HCT116 (cell line): ENCODE measurements around the gene FAR2. TPM values are rescaled to one million over a fixed set of nuclear protein-coding genes. Genes with fewer than 3 reads are reported as not detected.

Experiments
- ATAC-seq: fragments of 200-7000 bp; cut with Tn5 transposase; 2 replicates; pipeline ENCODE4 v1.9.1; 2020; ENCODE audit warnings: mild to moderate bottlenecking, moderate library complexity
- BruUV-seq: library from RNA; stranded (reverse); fragments of 400-500 nt; replicated peaks from 2 replicates; lab custom pipeline; 2021; lab: Mats Ljungman, UMichigan
- CTCF ChIA-PET: fragments of 300-600 bp; sonication (Branson Sonifier 250); formaldehyde crosslinking; loops from one replicate; lab custom pipeline; 2021; ENCODE audit warnings: antibody characterized with exemption; lab: Charles Lee
- POLR2A ChIA-PET: fragments of 300-600, 350-600 bp; sonication (Branson Sonifier 250); formaldehyde crosslinking; loops from one replicate; lab custom pipeline; 2021; ENCODE audit warnings: antibody characterized with exemption; lab: Charles Lee
- RAD21 ChIA-PET, 2 experiments: fragments of 300-600 bp; sonication (Branson Sonifier 250); formaldehyde crosslinking; loops; one replicate each; lab custom pipeline; 2023; ENCODE audit warnings: low total read pairs in 2 of 2; ENCODE audit not compliant: uncharacterized antibody in 2 of 2, unreplicated experiment in 2 of 2, low non-redundant PET in 1 of 2; lab: Charles Lee
- DNase-seq: peaks from one replicate; pipeline ENCODE4 v3.0.0-alpha.2; 2010; ENCODE audit warnings: low read depth, low spot score
- H2AFZ ChIP-seq: fragments of 200-600 bp; shearing (Covaris generic), sonication (generic); 2 replicates; pipeline ENCODE4 v1.6.1; 2017; ENCODE audit warnings: low read depth, mixed run types, mixed read lengths, antibody characterized with exemption, low read length; ENCODE audit not compliant: poor library complexity, severe bottlenecking
- H3K27ac ChIP-seq: 2 replicates; pipeline ENCODE4 v1.5.1; 2012; ENCODE audit warnings: low read depth, low read length
- H3K27me3 ChIP-seq: fragments of 200-600 bp; sonication (generic); 2 replicates; pipeline ENCODE4 v1.6.1; 2016; ENCODE audit warnings: mixed run types, low read length, mixed read lengths; ENCODE audit not compliant: insufficient read depth
- H3K36me3 ChIP-seq, 2 experiments: fragments of 200-500 bp in 1 of 2; fragments of 200-600 bp in 1 of 2; sonication (Bioruptor generic) in 1 of 2; sonication (generic) in 1 of 2; 2 replicates each; pipeline versions ENCODE4 v1.5.1 to v1.6.1; 2014 to 2016; ENCODE audit warnings: low read length in 2 of 2, inconsistent platforms in 1 of 2, mixed read lengths in 1 of 2, mixed run types in 1 of 2; ENCODE audit not compliant: insufficient read depth in 2 of 2, control insufficient read depth in 1 of 2
- H3K4me1 ChIP-seq, 2 experiments: fragments of 200-600 bp in 1 of 2; sonication (generic) in 1 of 2; 2 replicates each; pipeline versions ENCODE4 v1.5.1 to v1.6.1; 2012 to 2017; ENCODE audit warnings: low read length in 2 of 2, inconsistent platforms in 1 of 2, mild to moderate bottlenecking in 1 of 2, mixed read lengths in 1 of 2, mixed run types in 1 of 2, moderate library complexity in 1 of 2; ENCODE audit not compliant: insufficient read depth in 2 of 2, control insufficient read depth in 1 of 2
- H3K4me2 ChIP-seq: fragments of 200-600 bp; sonication (generic); 2 replicates; pipeline ENCODE4 v1.6.1; 2017; ENCODE audit warnings: mixed run types, low read length, mixed read lengths
- H3K4me3 ChIP-seq, 2 experiments: fragments of 200-600 bp in 1 of 2; sonication (generic) in 1 of 2; replicated peaks in 1 of 2; 2 replicates each; pipeline ENCODE4 v1.5.1; 2011 to 2016; ENCODE audit warnings: low read length in 2 of 2, control low read depth in 1 of 2, low read depth in 1 of 2, mild to moderate bottlenecking in 1 of 2, mixed read lengths in 1 of 2, mixed run types in 1 of 2
- H3K79me2 ChIP-seq: fragments of 200-600 bp; sonication (generic); 2 replicates; pipeline ENCODE4 v1.6.1; 2017; ENCODE audit warnings: mild to moderate bottlenecking, mixed run types, low read length, moderate library complexity, mixed read lengths; ENCODE audit not compliant: insufficient read depth
- H3K9ac ChIP-seq: fragments of 200-600 bp; sonication (generic); 2 replicates; pipeline ENCODE4 v1.6.1; 2016; ENCODE audit warnings: low read length, mixed read lengths
- H3K9me2 ChIP-seq: fragments of 200-600 bp; sonication (generic), shearing (Covaris generic); 2 replicates; pipeline ENCODE4 v1.6.1; 2017; ENCODE audit warnings: mixed run types, mild to moderate bottlenecking, moderate library complexity; ENCODE audit not compliant: insufficient read depth
- H3K9me3 ChIP-seq, 2 experiments: fragments of 200-500 bp in 1 of 2; fragments of 200-600 bp in 1 of 2; sonication (Bioruptor generic) in 1 of 2; sonication (generic) in 1 of 2; 2 replicates each; pipeline ENCODE4 v1.6.1; 2014 to 2017; ENCODE audit warnings: low read length in 2 of 2, mixed read lengths in 2 of 2, inconsistent platforms in 1 of 2, low read depth in 1 of 2, mild to moderate bottlenecking in 1 of 2, mixed run types in 1 of 2, moderate library complexity in 1 of 2; ENCODE audit not compliant: control insufficient read depth in 1 of 2, insufficient read depth in 1 of 2
- H4K20me1 ChIP-seq: fragments of 200-600 bp; sonication (generic), shearing (Covaris generic); 2 replicates; pipeline ENCODE4 v1.6.1; 2017; ENCODE audit warnings: mixed run types, mild to moderate bottlenecking, moderate library complexity; ENCODE audit not compliant: insufficient read depth
- CBX3 ChIP-seq: IDR thresholded peaks from 2 replicates; pipeline ENCODE4 v1.6.1; 2012; ENCODE audit warnings: low read depth
- CEBPB ChIP-seq: IDR thresholded peaks from 2 replicates; pipeline ENCODE4 v1.6.1; 2012; ENCODE audit warnings: low read depth
- CTCF ChIP-seq, 3 experiments: fragments of 200-600 bp in 1 of 3; sonication (generic) in 1 of 3; IDR thresholded peaks in 2 of 3; conservative IDR thresholded peaks in 1 of 3; 2 replicates each; pipeline ENCODE4 v1.5.1; 2012 to 2017; ENCODE audit warnings: low read depth in 2 of 3, low read length in 2 of 3, antibody characterized with exemption in 1 of 3, borderline replicate concordance in 1 of 3, control low read depth in 1 of 3, mild to moderate bottlenecking in 1 of 3, mixed read lengths in 1 of 3, mixed run types in 1 of 3, moderate library complexity in 1 of 3; ENCODE audit not compliant: insufficient read depth in 1 of 3
- EGR1 ChIP-seq: IDR thresholded peaks from 2 replicates; pipeline ENCODE4 v1.6.1; 2012; ENCODE audit warnings: low read depth
- FOSL1 ChIP-seq: IDR thresholded peaks from 2 replicates; pipeline ENCODE4 v1.6.1; 2012; ENCODE audit warnings: low read depth
- JUND ChIP-seq: IDR thresholded peaks from 2 replicates; pipeline ENCODE4 v1.6.1; 2012
- MAX ChIP-seq: IDR thresholded peaks from 2 replicates; pipeline ENCODE4 v1.6.1; 2012
- RAD21 ChIP-seq: IDR thresholded peaks from 2 replicates; pipeline ENCODE4 v1.6.1; 2012; ENCODE audit warnings: low read depth, mild to moderate bottlenecking
- SIN3A ChIP-seq: IDR thresholded peaks from 2 replicates; pipeline ENCODE4 v1.6.1; 2012; ENCODE audit warnings: low read depth
- SP1 ChIP-seq: IDR thresholded peaks from 2 replicates; pipeline ENCODE4 v1.6.1; 2012; ENCODE audit warnings: low read depth
- TCF7L2 ChIP-seq: IDR thresholded peaks from 2 replicates; pipeline ENCODE4 v1.7.0; 2011; ENCODE audit warnings: borderline replicate concordance, inconsistent platforms; ENCODE audit not compliant: insufficient read depth, insufficient read length; ENCODE audit errors: extremely low read depth
- YY1 ChIP-seq: IDR thresholded peaks from 2 replicates; pipeline ENCODE4 v1.6.1; 2011; ENCODE audit warnings: low read length, low read depth, moderate library complexity, mild to moderate bottlenecking; ENCODE audit not compliant: insufficient replicate concordance; ENCODE audit errors: extremely low read depth
- intact Hi-C: fragments of 100-400 bp; cut with micrococcal nuclease; formaldehyde crosslinking; loops from 2 replicates; pipeline ENCODE4 v1.10.0; 2022
- total RNA-seq: library from RNA; stranded (reverse); gene quantifications from one replicate; pipeline ENCODE4 v1.2.1, GENCODE V29; 2021; ENCODE audit not compliant: unreplicated experiment

FAR2 gene
- total RNA-seq, 1 experiment from 2014 or later: 9.7 TPM

- ChIA-PET CTCF (interaction anchor here (1.1 kb wide), 2 partner anchors 66 to 168 kb away, joined by 4 read pairs; no protein-coding TSS in a partner anchor), RAD21 (no interaction called here), POLR2A (no interaction called here)
- H3K4me2 ChIP-seq: peak overlapping the region; percentile 43
- no peak overlapping the region for H3K27ac ChIP-seq
- no TSS peak for BruUV-seq
- peak; percentile 89 for ATAC-seq
- no peaks in the 10 kb centered on the region for H3K9me3 ChIP-seq
- H3K27me3 ChIP-seq: no peaks in the 10 kb centered on the region
- H3K9me2 ChIP-seq: no peaks in the 10 kb centered on the region
- no peak overlapping the region for H3K4me3 ChIP-seq
- intact Hi-C loops: no loop called here
- H3K9ac ChIP-seq: peak overlapping the region; percentile 12
- no peak overlapping the region for H2AFZ ChIP-seq
- H4K20me1 ChIP-seq: no peaks in the 10 kb centered on the region
- no peaks in the 10 kb centered on the region for H3K79me2 ChIP-seq
- H3K4me1 ChIP-seq: peaks cover 3 to 22% of the 10 kb centered on the region in 2 experiments; a peak in 3 of 4 replicates
- DNase-seq: peak; percentile 49
- no peaks in the 10 kb centered on the region for H3K36me3 ChIP-seq
- peak; percentile 60 for TF ChIP-seq MAX
- TF ChIP-seq FOSL1: peak; percentile 67
- TF ChIP-seq JUND: peak; percentile 51
- peak; percentile 83 for TF ChIP-seq CEBPB
- 0 out of 2 replicates have a peak, but pooled peaks have one; percentile 34 for TF ChIP-seq SIN3A
- TF ChIP-seq EGR1: peak; percentile 86
- TF ChIP-seq CTCF (IDR thresholded peaks at IDR 0.05 in 2 of 3, conservative IDR thresholded peaks at IDR 0.05 in 1 of 3; ENCODE audit: borderline replicate concordance in 1 of 3, insufficient read depth in 1 of 3, low read depth in 2 of 3, low read length in 2 of 3): no peak; a peak in 1 of 6 replicates
- TF ChIP-seq CBX3: 0 out of 2 replicates have a peak, but pooled peaks have one; percentile 23
- TF ChIP-seq YY1: no peak
- TF ChIP-seq TCF7L2: no peak
- peak; percentile 60; the same call in 1 of the 2 replicates for TF ChIP-seq SP1
- TF ChIP-seq RAD21: peak; percentile 32; the same call in 1 of the 2 replicates
Measured at GRCh38 chr12:29241821-29242591, 92.9 kb downstream of the FAR2 start.
